UCSD-AML1 (cell line): ENCODE data around the gene RPL37A.

ENCODE experiments used
- DNase-seq: peaks from one replicate; lab custom pipeline; 2025; ENCODE audit not compliant: unreplicated experiment; lab: John Stamatoyannopoulos, UW

Gene RPL37A

GRCh38 chr2:216498379-216499352 is at the start of gene RPL37A:
RPL37A (plus strand) TSS chr2:216498844; CDS start chr2:216498875, 31 bp downstream.
- DNase-seq: peak; percentile 92

DNA sequence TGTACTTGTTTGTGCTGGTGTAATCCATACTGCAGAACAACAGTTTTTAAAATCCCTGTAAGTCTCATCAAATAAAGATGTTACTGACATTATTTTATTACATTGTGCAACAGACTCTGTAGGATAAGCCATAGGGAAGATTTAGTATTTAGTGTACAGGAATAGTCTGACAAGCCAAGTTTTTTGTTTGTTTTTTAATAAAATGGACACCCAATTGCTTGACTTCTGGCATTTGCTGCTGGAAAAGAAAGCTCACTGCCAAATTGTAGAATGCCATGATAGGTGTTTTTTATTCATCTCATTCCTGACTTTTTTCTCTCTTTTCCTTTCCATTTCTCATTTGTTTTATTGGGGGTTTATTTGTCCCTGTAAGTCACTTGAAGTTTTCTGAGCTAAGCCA is 48.3 kb upstream of the RPL37A start:
- no peak for DNase-seq

DNA sequence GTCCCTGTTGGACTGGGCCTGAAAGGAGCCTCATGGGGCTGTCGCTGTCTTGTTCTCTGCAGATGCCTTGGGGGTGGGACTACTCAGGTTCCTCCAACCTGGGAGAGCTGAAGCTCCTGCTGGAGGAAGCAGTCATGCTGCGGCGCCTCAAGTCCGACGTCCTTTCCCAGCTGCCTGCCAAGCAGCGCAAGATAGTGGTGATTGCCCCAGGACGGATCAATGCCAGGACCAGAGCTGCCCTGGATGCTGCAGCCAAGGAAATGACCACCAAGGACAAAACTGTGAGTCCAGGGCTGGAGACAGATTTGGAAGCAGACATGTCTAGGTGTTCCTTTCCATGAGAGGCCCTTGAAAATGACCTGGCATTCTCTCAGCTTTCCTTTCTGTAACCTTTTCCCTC is 47.9 kb upstream of the RPL37A start:
- DNase-seq: no peak

DNA sequence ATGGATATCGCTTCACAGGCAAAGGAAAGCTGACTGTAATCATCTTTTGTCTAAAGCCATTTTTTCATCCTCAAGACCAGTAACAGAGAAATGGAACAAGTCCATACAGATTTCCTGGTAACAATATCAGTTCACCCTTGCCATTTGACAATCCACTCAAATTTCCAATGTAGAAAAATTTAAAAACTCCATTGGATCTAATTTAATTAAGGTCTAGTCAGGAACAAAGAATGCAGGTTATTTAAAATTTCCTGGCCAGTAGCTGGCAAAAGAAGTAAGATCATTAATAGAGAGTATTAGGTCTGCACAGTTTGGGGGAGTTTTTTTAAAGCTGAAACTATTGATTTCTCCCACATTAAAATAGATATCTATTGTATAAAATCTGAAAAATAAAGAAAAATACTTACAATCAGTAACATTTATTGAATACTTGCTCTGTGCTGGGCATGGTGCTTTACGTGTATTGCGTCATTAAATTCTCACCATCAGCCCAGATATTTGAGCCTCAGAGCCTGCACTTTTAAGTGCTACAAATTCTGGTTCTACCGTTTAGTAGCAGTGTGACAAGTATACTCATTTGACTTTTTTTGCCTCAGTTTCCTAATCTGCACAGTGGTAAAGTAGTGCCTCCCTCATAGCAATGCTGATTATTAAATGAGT is 44.6 kb upstream of the RPL37A start:
- no peak for DNase-seq

DNA sequence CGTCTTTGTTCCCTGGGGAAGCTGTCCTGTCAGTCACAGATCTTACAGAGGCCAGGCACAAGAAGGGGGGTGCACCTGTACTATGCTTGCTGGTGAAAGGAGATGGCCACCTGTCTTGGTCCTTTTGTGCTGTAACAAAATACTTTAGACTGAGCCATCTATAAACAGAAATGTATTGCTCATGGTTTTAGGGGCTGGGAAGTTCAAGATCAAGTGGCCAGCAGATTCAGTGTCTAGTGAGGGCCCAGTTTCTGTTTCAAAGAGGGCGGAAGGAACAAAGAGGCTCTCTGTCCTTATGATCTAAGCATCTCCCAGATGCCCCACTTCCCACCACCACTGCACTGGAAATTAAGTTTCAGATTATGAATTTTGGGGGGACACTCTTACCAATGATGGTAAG is 35.5 kb upstream of the RPL37A start:
- DNase-seq: no peak

DNA sequence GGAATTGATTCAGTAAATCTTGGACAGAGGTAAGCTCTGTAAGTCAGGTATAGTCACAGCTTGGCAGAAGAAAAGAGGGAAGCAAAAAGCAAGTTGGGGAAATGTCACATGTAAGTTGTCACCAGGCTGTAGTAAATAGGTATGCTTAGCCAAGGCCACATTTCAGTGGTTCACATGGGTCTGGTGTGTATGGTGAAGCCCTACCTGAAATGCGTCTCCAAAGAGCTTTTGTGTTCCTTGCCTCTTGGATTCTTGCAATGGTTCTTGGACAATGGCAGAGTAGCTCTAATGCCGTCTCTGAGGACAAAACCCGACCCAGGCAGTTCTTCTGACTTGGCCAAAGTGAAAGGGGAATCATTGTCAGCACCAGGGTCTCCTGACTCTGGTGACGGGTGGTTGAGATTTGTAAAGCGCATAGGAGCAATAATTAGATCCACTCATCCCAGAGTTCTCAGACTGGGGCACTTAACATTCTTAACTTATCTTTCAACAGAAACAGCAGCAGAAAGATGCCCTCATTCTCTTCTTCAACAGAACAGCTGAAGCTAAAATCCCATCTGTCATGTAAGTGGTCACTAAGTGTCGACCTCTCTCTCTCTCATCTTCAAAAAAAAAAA is 34.4 kb upstream of the RPL37A start:
- no peak for DNase-seq

GRCh38 chr2:216465579-216466195 is 33.0 kb upstream of the RPL37A start:
- DNase-seq: no peak

DNA sequence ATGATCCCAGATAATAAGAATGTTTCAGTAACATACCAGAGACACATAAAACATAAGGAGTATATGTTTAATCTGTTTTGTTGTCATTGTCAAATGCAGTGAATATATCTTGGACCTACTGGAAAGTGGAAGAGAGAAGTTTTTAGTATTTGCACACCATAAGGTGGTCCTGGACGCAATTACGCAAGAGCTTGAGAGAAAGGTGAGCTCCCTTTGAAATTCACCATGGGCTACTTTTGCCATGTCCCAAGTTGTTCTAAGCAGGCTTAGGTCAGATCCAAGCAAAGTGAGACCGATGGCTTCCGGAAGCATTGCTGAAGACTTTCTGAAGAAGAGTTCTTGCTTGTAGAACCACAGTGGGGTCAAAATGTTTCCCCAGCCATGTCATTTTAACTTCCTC is 30.8 kb upstream of the RPL37A start:
- no peak for DNase-seq

- DNase-seq: no peak
Measured at GRCh38 chr2:216469661-216470060, 29.0 kb upstream of the RPL37A start.

DNA sequence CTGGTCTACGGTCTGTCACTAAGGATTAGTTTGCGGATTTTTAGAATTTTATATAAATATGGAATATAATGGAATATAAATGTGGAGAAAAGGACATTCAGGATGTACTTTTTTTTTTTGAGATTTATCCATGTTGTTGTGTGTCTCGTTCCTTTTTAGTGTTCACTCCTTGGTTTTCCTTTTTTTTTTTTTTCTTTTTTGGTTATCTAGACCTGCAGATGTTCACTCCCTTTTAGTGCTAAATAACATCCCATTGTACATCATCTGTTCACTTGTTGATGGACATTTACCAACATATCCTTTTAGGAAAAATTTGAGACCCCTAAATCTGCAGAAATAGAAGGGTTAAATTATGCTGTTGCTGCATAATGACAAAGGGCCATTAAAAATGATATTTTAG is 25.5 kb upstream of the RPL37A start:
- DNase-seq: no peak

- DNase-seq: peak; percentile 82
Measured at GRCh38 chr2:216474925-216475670, 23.5 kb upstream of the RPL37A start.

DNA sequence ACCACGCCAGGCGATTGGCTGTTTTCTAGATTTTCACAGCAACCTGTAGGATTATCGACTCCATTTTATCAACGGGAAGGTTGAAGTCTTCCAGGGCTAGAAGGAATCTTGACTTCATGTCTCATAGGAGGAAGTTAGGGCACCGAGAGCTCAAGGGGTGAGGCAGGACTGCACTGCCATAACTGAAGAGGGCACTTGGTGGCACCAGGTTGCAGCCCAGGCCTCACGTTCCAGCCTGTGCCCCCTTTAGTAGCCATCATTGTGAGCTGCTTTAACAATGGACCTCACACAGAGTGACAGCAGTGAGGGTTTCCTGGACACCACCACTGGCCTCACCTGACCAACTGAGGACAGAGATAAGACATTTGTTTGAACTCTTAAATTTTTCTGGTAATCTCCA is 22.9 kb upstream of the RPL37A start:
- DNase-seq: no peak

GRCh38 chr2:216477283-216478035 is 21.2 kb upstream of the RPL37A start:
- DNase-seq: no peak

DNA sequence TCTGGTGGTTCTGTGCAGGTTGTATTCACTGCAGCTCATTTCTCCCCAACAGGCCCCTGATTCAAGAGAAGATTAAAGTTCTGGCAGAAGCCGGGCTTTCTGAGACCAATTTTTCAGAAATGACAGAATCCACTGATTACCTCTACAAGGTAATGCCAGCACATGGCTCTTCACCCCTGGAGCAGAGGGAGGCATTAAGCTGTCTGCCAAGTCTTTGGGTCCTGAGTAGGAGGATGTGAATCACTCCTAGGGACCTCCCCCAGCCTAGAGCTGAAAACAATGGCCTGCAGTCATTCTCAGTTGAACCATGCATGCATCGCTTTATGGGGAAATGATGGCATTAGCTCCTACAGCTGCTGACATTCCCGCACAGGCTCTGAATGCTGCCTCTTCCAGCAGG is 20.5 kb upstream of the RPL37A start:
- no peak for DNase-seq

- DNase-seq: no peak
Measured at GRCh38 chr2:216478791-216479190, 19.9 kb upstream of the RPL37A start.

- DNase-seq: no peak
Measured at GRCh38 chr2:216480221-216480620, 18.4 kb upstream of the RPL37A start.

DNA sequence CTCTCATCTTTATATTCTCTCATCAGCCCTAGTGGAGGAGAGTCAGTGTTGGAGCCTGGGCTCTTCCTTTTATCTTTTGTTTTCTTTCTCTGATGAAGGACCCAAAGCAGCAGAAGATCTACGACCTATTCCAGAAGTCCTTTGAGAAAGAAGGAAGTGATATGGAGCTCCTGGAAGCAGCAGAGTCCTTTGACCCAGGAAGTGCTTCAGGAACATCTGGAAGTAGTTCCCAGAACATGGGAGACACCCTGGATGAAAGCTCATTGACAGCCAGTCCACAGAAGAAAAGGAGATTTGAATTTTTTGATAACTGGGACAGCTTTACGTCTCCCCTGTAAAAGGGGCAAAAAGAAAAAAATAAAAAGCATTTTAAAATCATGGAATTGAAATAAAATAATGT is 16.0 kb upstream of the RPL37A start:
- no peak for DNase-seq

DNA sequence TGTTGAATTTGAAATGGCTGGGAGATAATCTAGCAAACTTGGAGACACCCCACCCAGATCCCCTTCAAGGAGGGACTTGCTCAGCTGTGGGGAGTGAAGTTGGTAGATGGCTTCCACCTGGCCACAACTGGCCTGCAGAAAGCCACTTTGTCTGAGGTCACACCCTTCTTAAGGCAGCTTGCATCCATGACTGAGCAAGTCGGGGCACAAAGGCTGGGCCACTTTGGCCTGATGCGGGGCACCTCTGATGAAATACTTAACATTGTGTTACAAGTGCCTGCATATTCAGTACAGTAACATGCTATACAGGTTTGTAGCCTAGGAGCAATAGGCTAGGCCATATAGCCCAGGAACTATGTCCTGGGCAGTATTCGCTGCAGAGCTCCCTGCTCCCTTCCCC is 13.4 kb upstream of the RPL37A start:
- DNase-seq: no peak

GRCh38 chr2:216485745-216486144 is 12.9 kb upstream of the RPL37A start:
- no peak for DNase-seq

DNA sequence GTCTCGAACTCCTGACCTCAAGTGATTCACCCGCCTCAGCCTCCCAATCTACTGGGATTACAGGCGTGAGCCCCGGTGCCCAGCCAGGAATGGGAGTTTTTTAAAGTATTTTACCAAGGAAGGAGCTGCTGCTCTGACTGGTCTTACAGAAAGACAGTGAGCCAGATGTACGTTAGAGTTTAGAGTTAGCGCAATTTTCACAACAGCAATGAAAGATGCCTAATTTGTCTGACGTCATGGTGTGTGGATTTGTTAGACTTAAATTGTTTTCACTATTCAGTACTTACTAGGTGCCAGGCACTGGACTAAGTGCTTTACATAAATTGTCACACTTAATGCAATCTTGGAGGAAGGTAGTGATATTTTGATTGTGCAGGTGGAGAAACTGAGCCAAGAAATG is 12.4 kb upstream of the RPL37A start:
- DNase-seq: no peak
